Mucosa of gallbladder (tissue), 1 donor: ENCODE results near the gene PDCD4. TPM values are rescaled to one million over a fixed set of nuclear protein-coding genes. Genes with fewer than 3 reads are reported as not detected.

Source experiments
- DNase-seq: peaks from one replicate; pipeline ENCODE4 v3.0.0-alpha.2; 2020; ENCODE audit warnings: low spot score
- total RNA-seq: library from RNA; stranded (reverse); gene quantifications from one replicate; pipeline ENCODE4 v1.2.1, GENCODE V29; 2021
- donor health status: DM: no; HTN: no; CAD: no.

Gene PDCD4
- total RNA-seq, 1 donor from 2014 or later: 150 TPM

- DNase-seq: peak; percentile 99
Measured at GRCh38 chr10:110919349-110919931, 47.7 kb downstream of the PDCD4 start, which contains the start of gene SHOC2. TSS of gene SHOC2 (plus strand) at chr10:110919604. CDS start at chr10:110964359, 44,755 bp downstream.

DNA sequence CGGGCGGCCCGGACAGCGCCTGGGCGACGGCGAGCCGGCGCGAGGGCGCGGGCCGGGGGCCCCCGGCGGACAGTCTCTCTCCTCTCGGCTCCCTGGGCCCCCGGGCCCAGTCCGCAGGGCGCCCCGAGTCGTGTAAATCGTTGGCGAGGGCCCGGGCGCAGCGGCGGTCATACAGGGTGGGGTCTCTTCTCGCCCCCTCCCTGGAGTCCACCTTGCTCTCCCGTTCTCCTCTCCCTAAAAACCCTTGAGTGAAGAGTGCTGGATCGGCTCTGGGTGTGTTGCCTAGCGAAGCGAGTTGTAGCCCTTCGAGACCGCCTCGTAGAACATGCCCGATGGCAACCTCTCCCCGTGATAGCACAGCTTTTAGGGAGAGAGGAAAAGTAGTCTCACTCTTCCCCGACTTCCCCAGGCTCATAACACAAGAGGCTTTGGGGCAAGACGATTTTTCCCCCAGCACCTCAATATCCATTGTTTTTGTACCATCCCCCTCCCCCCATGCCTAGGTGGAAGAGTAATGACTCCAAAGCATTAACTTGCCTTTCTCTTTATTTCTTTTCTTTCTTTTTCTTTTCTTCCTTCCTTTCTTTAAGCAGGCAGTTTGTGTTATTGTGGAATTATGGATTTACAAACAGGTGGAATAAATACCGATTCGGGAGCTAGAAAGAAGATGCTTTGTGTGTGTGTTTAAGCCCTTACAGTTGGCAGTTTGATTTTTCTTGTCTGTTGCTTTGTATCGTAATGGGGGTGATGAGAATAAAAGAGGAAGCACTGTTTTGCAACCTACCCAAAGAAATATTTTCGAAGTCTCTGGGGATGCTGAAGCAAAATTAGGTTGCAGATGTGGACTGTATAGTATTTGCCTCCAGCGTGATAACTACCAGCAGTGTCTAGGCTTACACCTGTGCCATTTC lies 48.5 kb downstream of the PDCD4 start:
- peak; percentile 18 for DNase-seq

DNA sequence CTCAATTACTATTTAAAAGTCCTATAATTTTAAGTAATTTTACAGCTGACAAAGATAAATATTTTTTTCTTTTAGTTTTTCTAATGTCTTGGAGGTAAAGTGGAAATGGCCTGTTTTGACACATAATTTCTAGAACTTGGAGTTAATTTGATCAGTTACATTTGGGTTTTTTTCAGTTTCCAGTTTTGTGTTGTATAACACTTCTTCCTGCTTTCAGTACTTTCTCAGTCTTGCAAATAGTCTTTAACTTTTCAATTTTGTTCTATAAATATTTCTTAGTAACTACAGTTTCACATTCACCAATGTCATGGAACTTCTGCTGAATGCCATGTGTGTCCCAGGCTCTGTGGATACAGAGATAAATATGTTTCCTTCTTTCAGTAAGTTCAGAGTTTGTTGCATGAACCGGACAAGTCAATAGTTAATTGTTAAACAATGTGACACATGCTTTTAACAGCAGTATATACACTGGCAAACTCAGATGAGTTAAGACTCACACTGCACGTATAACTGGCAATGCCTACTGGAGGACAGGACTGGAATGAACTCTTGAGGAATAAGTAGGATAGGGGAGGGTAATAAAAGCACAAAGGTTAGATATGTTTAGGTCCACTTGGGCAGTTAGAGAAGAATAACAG lies 52.2 kb downstream of the PDCD4 start:
- no peak for DNase-seq

- no peak for DNase-seq
Measured at GRCh38 chr10:110927461-110927860, 55.7 kb downstream of the PDCD4 start.

GRCh38 chr10:110931769-110932381 lies 60.1 kb downstream of the PDCD4 start:
- no peak for DNase-seq

DNA sequence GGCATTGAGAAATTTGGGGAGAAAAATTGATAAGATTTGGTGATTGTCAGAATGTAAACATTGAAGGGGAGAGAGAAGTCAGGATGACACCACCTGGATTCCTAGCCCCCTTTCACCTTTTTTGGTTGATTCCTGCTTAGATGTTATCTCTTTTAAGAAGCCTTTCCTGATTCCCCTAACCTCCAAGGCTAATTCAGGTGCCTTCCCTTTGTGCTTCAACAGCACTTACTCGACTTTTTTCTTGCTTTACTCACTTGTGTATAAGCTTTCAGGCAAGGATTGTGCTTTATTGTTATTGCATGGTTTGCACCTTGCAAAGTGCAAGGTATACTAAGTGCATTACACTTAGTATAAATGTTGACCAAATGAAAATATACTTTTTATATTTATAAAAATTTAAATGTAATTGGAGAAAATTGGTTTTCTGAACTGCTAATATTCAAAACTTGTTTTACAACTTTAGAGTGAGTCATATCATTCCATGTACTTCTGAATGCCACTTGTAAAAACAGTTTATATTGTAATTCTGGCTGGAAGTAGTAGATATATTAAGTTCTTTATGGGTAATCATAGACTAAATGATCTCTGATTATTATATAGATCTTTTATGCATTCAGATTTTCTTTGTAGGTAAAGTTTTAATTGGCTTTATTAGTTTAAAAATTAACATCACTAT lies 60.9 kb downstream of the PDCD4 start:
- DNase-seq: no peak

- no peak for DNase-seq
Measured at GRCh38 chr10:110936757-110937156, 65.0 kb downstream of the PDCD4 start.

- no peak for DNase-seq
Measured at GRCh38 chr10:110939419-110939818, 67.7 kb downstream of the PDCD4 start.

DNA sequence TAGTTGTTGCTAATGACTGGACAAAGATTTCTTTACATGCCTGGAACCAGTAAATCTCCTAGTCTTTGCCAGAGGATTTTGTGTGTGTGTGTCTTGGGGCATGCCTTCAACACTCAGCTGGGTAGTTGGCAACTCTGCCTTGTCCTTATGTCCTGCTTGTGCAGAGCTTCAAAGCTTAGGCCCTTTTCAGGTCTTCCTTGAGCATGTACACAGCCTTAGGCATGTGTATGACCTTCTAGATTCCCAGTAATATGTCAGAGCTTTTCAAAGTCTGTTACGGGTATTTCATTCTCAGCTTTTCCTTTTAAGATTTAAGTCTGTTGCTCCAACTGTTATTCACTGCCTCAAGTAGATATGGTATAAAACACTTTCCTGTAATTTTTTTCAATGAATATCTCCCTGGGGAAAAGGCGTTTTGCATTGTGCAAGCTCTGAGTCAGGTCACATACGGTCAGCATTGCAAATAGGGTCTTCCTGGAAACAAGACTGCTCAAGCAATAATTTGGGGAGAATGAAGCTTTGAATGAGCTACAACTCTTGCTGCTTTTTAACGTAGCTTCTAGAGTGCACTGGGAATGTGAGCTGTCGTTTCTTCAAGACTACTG lies 73.2 kb downstream of the PDCD4 start:
- no peak for DNase-seq

- DNase-seq: no peak
Measured at GRCh38 chr10:110946496-110946895, 74.8 kb downstream of the PDCD4 start.

DNA sequence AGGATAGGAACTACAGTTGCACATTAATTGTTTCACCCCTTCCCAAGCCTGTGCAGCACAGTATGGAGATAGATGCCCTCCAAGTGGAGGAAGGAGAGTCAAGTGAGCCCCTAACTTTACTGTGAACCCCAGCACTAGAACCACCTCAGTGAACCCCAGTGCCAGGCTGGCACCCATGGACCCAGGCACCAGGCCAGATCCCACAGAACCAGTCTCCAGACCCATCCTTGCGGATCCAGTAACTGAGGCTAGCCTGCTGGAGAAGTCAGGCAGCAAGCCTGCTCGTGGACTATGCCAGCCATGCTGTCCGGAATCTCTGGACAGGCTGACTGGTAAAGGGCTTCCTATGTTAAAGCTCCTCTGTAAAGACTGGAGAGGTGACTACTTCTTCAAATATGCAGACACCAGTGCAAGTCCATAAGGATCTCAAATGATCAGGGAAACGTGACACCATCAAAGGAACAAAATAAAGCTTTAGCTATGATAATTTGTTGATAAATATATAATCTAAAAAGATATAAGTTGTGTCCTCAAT lies 75.4 kb downstream of the PDCD4 start:
- no peak for DNase-seq

Other genes starting within 250 kb of the PDCD4 start
- 1.4 TPM for gene RBM20, start 227.6 kb upstream of the PDCD4 start, total RNA-seq
- gene BBIP1, start 47.3 kb downstream of the PDCD4 start, total RNA-seq: 23.7 TPM
- 75.1 TPM for gene SHOC2, start 47.7 kb downstream of the PDCD4 start, total RNA-seq
- 346 TPM for gene ADRA2A, start 205.1 kb downstream of the PDCD4 start, total RNA-seq